Measurements from ENCODE around the gene SH3TC1.

- TF ChIP-seq, protein P1, sequence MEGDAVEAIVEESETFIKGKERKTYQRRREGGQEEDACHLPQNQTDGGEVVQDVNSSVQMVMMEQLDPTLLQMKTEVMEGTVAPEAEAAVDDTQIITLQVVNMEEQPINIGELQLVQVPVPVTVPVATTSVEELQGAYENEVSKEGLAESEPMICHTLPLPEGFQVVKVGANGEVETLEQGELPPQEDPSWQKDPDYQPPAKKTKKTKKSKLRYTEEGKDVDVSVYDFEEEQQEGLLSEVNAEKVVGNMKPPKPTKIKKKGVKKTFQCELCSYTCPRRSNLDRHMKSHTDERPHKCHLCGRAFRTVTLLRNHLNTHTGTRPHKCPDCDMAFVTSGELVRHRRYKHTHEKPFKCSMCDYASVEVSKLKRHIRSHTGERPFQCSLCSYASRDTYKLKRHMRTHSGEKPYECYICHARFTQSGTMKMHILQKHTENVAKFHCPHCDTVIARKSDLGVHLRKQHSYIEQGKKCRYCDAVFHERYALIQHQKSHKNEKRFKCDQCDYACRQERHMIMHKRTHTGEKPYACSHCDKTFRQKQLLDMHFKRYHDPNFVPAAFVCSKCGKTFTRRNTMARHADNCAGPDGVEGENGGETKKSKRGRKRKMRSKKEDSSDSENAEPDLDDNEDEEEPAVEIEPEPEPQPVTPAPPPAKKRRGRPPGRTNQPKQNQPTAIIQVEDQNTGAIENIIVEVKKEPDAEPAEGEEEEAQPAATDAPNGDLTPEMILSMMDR (IDR thresholded peaks at IDR 0.05), result no peak
- TF ChIP-seq POLR2AphosphoS5 (IDR thresholded peaks at IDR 0.05) (no peak), EP300 (IDR thresholded peaks at IDR 0.05) (no peak)
Observed at GRCh38 chr4:8238036-8238511, 39.0 kb downstream of the SH3TC1 start.

Data from gastroesophageal sphincter (tissue), 3 donors.